ENCODE results near the gene GNAL. TPM values are rescaled to one million over a fixed set of nuclear protein-coding genes. Genes with fewer than 3 reads are reported as not detected.
"Not testable (repeated sequence)": the region's sequence is repeated elsewhere in the genome, so short reads cannot be mapped to it uniquely, and the experiment has no call there.

Gene GNAL
- polyA plus RNA-seq (2013, experiment 1 of 2): 0.46 TPM
- polyA plus RNA-seq (2013, experiment 2 of 2): 0.47 TPM

GRCh38 chr18:11688972-11689668, at the start of gene GNAL:
Gene GNAL (plus strand): TSS chr18:11689264. CDS start chr18:11689564, 300 bp downstream.
- Histone ChIP-seq H3K79me1 (replicated peaks; ENCODE audit: low read length, poor library complexity, severe bottlenecking) (no peaks in the 10 kb centered on the region), H2BK15ac (ENCODE audit: low read depth, poor library complexity, severe bottlenecking) (no peak within 1 kb of the TSS), H2BK5ac (ENCODE audit: low read depth, low read length, poor library complexity, severe bottlenecking) (no peak within 1 kb of the TSS), H3K4ac (ENCODE audit: low read depth in 1 of 2, low read length in 2 of 2) (no peak within 1 kb of the TSS), H4K8ac (ENCODE audit: low read length) (peak within 1 kb of the TSS; percentile 64), H2BK120ac (ENCODE audit: low read depth, low read length) (peak within 1 kb of the TSS; percentile 19), H2BK12ac (ENCODE audit: low read length in 2 of 2) (no peak within 1 kb of the TSS), H3K23ac (ENCODE audit: low read length in 2 of 2) (no peak within 1 kb of the TSS), H3K4me1 (ENCODE audit: control insufficient read depth, insufficient read depth, low read depth, low read length) (peaks cover 14% of the 10 kb centered on the region), H3K4me2 (ENCODE audit: low read length, poor library complexity, severe bottlenecking) (peak within 1 kb of the TSS; percentile 99), H3K27me3 (ENCODE audit: control insufficient read depth in 1 of 2, insufficient read depth in 1 of 2, low read length in 2 of 2) (peaks cover 21 to 24% of the 10 kb centered on the region in 2 experiments), H4K91ac (ENCODE audit: low read length) (no peak within 1 kb of the TSS), H3K4me3 (ENCODE audit: insufficient read depth in 1 of 2, low read depth in 1 of 2, low read length in 2 of 2) (peak within 1 kb of the TSS; percentile 54 to 75), H3K36me3 (ENCODE audit: control insufficient read depth in 1 of 2, insufficient read depth in 2 of 2, low read depth in 1 of 2, low read length in 2 of 2) (no peaks in the 10 kb centered on the region), H3K27ac (ENCODE audit: low read length, poor library complexity, severe bottlenecking) (no peak within 1 kb of the TSS), H2AFZ (ENCODE audit: low read depth, low read length) (peak within 1 kb of the TSS; percentile 94), H3K9me3 (ENCODE audit: control insufficient read depth, low read length) (no peaks in the 10 kb centered on the region), H3K18ac (ENCODE audit: low read depth in 1 of 2, low read length in 2 of 2) (peak within 1 kb of the TSS; percentile 70 to 73), H2AK5ac (ENCODE audit: low read length, severe bottlenecking) (no peak within 1 kb of the TSS), H3K14ac (ENCODE audit: low read length in 2 of 2) (no peak within 1 kb of the TSS), H3K9ac (ENCODE audit: low read length) (no peak within 1 kb of the TSS)
- DNase-seq: peak; percentile 87
- WGBS: 2% methylated on average over 63 of the region's 77 CpGs

DNA sequence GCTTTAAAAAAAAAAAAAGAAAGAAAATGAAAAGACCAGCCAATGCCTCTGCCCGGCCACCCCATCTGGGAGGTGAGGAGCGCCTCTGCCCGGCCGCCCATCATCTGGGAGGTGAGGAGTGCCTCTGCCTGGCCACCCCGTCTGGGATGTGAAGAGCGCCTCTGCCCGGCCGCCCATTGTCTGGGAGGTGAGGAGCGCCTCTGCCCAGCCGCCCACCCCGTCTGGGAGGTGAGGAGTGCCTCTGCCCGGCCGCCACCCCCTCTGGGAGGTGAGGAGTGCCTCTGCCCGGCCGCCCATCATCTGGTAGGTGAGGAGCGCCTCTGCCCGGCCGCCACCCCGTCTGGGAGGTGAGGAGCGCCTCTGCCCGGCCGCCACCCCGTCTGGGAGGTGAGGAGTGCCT, 41.8 kb upstream of the GNAL start:
- not testable (repeated sequence) for H4K91ac ChIP-seq (ENCODE audit: low read length); H3K79me1 ChIP-seq (replicated peaks; ENCODE audit: low read length, poor library complexity, severe bottlenecking); H4K8ac ChIP-seq (ENCODE audit: low read length); H3K4ac ChIP-seq (ENCODE audit: low read depth in 1 of 2, low read length in 2 of 2); H2AK5ac ChIP-seq (ENCODE audit: low read length, severe bottlenecking); H3K14ac ChIP-seq (ENCODE audit: low read length in 2 of 2); H2BK15ac ChIP-seq (ENCODE audit: low read depth, poor library complexity, severe bottlenecking); H3K4me2 ChIP-seq (ENCODE audit: low read length, poor library complexity, severe bottlenecking); H2BK120ac ChIP-seq (ENCODE audit: low read depth, low read length); H3K36me3 ChIP-seq (ENCODE audit: control insufficient read depth in 1 of 2, insufficient read depth in 2 of 2, low read depth in 1 of 2, low read length in 2 of 2); H3K9me3 ChIP-seq (ENCODE audit: control insufficient read depth, low read length); H3K4me3 ChIP-seq (ENCODE audit: insufficient read depth in 1 of 2, low read depth in 1 of 2, low read length in 2 of 2); H3K18ac ChIP-seq (ENCODE audit: low read depth in 1 of 2, low read length in 2 of 2); H3K9ac ChIP-seq (ENCODE audit: low read length); H3K27ac ChIP-seq (ENCODE audit: low read length, poor library complexity, severe bottlenecking); H3K23ac ChIP-seq (ENCODE audit: low read length in 2 of 2); H3K4me1 ChIP-seq (ENCODE audit: control insufficient read depth, insufficient read depth, low read depth, low read length); H2AFZ ChIP-seq (ENCODE audit: low read depth, low read length); H2BK12ac ChIP-seq (ENCODE audit: low read length in 2 of 2); H2BK5ac ChIP-seq (ENCODE audit: low read depth, low read length, poor library complexity, severe bottlenecking); DNase-seq
- H3K27me3 ChIP-seq (ENCODE audit: control insufficient read depth in 1 of 2, insufficient read depth in 1 of 2, low read length in 2 of 2): peaks cover 16 to 22% of the 10 kb centered on the region in 2 experiments
- WGBS: 90% methylated on average over 23 of the region's 23 CpGs

DNA sequence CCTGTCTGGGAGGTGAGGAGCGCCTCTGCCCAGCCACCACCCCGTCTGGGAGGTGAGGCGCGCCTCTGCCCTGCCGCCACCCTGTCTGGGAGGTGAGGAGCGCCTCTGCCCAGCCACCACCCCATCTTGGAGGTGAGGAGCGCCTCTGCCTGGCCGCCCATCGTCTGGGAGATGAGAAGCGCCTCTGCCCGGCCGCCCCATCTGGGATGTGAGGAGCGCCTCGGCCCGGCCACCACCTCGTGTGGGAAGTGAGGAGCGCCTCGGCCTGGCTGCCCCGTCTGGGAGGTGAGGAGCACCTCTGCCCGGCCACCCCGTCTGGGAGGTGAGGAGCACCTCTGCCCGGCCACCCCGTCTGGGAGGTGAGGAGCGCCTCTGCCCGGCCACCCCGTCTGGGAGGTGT, 41.3 kb upstream of the GNAL start:
- not testable (repeated sequence) for H3K27ac ChIP-seq (ENCODE audit: low read length, poor library complexity, severe bottlenecking); H2AK5ac ChIP-seq (ENCODE audit: low read length, severe bottlenecking); H3K4me1 ChIP-seq (ENCODE audit: control insufficient read depth, insufficient read depth, low read depth, low read length); H3K4me3 ChIP-seq (ENCODE audit: insufficient read depth in 1 of 2, low read depth in 1 of 2, low read length in 2 of 2); H2BK120ac ChIP-seq (ENCODE audit: low read depth, low read length); H2BK5ac ChIP-seq (ENCODE audit: low read depth, low read length, poor library complexity, severe bottlenecking); H3K9ac ChIP-seq (ENCODE audit: low read length); H3K79me1 ChIP-seq (replicated peaks; ENCODE audit: low read length, poor library complexity, severe bottlenecking); DNase-seq; H3K18ac ChIP-seq (ENCODE audit: low read depth in 1 of 2, low read length in 2 of 2); H3K36me3 ChIP-seq (ENCODE audit: control insufficient read depth in 1 of 2, insufficient read depth in 2 of 2, low read depth in 1 of 2, low read length in 2 of 2); H4K8ac ChIP-seq (ENCODE audit: low read length); H3K9me3 ChIP-seq (ENCODE audit: control insufficient read depth, low read length); H3K14ac ChIP-seq (ENCODE audit: low read length in 2 of 2); H3K4me2 ChIP-seq (ENCODE audit: low read length, poor library complexity, severe bottlenecking); H4K91ac ChIP-seq (ENCODE audit: low read length); H2BK12ac ChIP-seq (ENCODE audit: low read length in 2 of 2); H3K23ac ChIP-seq (ENCODE audit: low read length in 2 of 2); H2BK15ac ChIP-seq (ENCODE audit: low read depth, poor library complexity, severe bottlenecking); H2AFZ ChIP-seq (ENCODE audit: low read depth, low read length); H3K4ac ChIP-seq (ENCODE audit: low read depth in 1 of 2, low read length in 2 of 2)
- WGBS: 93% methylated on average over 26 of the region's 26 CpGs
- H3K27me3 ChIP-seq (ENCODE audit: control insufficient read depth in 1 of 2, insufficient read depth in 1 of 2, low read length in 2 of 2): peaks cover 16 to 22% of the 10 kb centered on the region in 2 experiments

DNA sequence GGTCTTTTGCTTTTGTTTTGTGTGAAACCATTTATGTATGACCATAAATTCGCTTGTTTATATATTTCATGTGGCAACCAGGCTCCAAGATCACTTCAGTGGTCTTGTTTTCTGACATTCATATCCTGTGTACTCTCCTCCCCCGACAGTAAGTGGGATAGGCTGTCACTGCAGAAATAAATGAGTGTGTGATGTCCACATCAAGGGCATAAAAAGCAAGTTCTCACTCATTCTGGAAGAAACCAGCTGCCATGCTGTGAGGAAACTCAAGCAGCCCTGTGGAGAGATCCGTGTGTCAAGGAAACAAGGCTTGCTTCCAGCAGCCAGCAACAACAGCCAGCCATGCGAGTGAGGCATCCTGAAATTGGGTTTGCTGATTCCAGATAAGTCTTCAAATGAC, 39.2 kb upstream of the GNAL start:
- no peak for DNase-seq
- H3K36me3 ChIP-seq (ENCODE audit: control insufficient read depth in 1 of 2, insufficient read depth in 2 of 2, low read depth in 1 of 2, low read length in 2 of 2): no peaks in the 10 kb centered on the region
- H3K27me3 ChIP-seq (ENCODE audit: control insufficient read depth in 1 of 2, insufficient read depth in 1 of 2, low read length in 2 of 2): peaks cover 35 to 39% of the 10 kb centered on the region in 2 experiments

More for the DNA sequence above, 39.2 kb upstream of the GNAL start:
- Histone ChIP-seq H4K91ac (ENCODE audit: low read length) (no peak overlapping the region), H2BK5ac (ENCODE audit: low read depth, low read length, poor library complexity, severe bottlenecking) (no peak overlapping the region), H3K9me3 (ENCODE audit: control insufficient read depth, low read length) (peaks cover 4% of the 10 kb centered on the region), H4K8ac (ENCODE audit: low read length) (no peak overlapping the region), H3K27ac (ENCODE audit: low read length, poor library complexity, severe bottlenecking) (no peak overlapping the region), H3K4ac (ENCODE audit: low read depth in 1 of 2, low read length in 2 of 2) (no peak overlapping the region), H2AK5ac (ENCODE audit: low read length, severe bottlenecking) (no peak overlapping the region), H3K4me2 (ENCODE audit: low read length, poor library complexity, severe bottlenecking) (no peak overlapping the region), H3K18ac (ENCODE audit: low read depth in 1 of 2, low read length in 2 of 2) (no peak overlapping the region), H2AFZ (ENCODE audit: low read depth, low read length) (no peak overlapping the region), H3K4me1 (ENCODE audit: control insufficient read depth, insufficient read depth, low read depth, low read length) (no peaks in the 10 kb centered on the region), H3K9ac (ENCODE audit: low read length) (no peak overlapping the region), H2BK15ac (ENCODE audit: low read depth, poor library complexity, severe bottlenecking) (no peak overlapping the region), H3K14ac (ENCODE audit: low read length in 2 of 2) (no peak overlapping the region), H3K79me1 (replicated peaks; ENCODE audit: low read length, poor library complexity, severe bottlenecking) (no peaks in the 10 kb centered on the region), H3K23ac (ENCODE audit: low read length in 2 of 2) (no peak overlapping the region), H2BK120ac (ENCODE audit: low read depth, low read length) (no peak overlapping the region), H3K4me3 (ENCODE audit: insufficient read depth in 1 of 2, low read depth in 1 of 2, low read length in 2 of 2) (no peak overlapping the region), H2BK12ac (ENCODE audit: low read length in 2 of 2) (no peak overlapping the region)
- 73% methylated on average over 3 of the region's 4 CpGs for WGBS

Measured in mesenchymal stem cell (in vitro differentiated cells and primary cell).